Measurements from ENCODE around the gene PREX1. TPM values are rescaled to one million over a fixed set of nuclear protein-coding genes. Genes with fewer than 3 reads are reported as not detected.

PREX1 gene
- total and polyA plus RNA-seq, 8 donors, result 5.2 to 25.2 (median 16.6) TPM

DNA sequence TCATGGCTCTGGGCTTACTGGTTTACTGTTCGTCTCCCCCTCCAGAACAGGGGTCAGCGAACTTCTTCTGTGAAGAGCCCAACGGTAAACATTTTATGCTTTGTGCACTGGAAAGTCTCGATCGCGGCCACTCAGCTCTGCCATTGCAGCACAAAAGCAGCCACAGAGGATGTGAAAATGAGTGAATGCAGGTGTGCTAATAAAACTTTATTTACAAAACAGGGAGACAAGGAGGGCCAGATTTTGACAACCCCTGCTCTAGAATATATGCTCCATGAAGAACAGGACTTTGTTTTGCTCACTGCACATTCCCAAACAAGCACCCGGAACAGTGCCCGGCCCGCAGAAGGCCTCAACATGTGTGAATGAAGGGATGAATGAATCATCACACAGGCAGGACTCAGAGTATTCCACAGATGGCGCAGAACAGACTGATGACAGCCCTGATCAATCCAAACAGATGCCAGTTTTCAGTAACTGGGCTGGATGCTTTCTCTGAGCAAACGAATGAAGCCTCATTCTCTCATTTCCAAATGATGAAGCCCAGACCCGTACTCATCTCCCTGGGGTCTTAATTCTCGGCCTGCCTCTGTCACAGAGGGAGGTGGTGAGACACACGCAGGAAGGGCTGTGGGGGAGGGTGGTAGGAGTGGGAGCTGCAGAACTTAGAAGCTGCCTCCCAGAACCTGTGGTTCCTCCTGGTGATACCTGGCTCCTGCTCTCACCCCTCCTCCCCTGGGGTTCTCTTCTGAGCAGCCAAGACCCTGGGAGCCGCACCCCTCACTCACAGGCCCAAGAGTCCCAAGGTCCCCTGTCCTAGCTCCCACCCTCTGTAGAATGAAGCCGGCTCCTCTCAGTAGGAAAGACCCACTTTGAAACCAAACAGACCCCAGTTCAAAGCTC lies 196.4 kb downstream of the PREX1 start:
- Histone ChIP-seq H3K27me3 (no peaks in the 10 kb centered on the region), H3K9me3 (no peaks in the 10 kb centered on the region), H3K4me3 (no peak overlapping the region), H3K27ac (no peak overlapping the region), H3K36me3 (peaks cover 5 to 94% (median 86%) of the 10 kb centered on the region in 4 donors), H3K4me1 (no peaks in the 10 kb centered on the region)
- intact Hi-C loops (cut with DNase I; ENCODE audit: low total_unique reads), result no loop called here
- TF ChIP-seq CTCF (IDR thresholded peaks at IDR 0.05) (no peak), EP300 (IDR thresholded peaks at IDR 0.05) (no peak), POLR2AphosphoS5 (IDR thresholded peaks at IDR 0.05) (no peak), POLR2A (IDR thresholded peaks at IDR 0.05) (no peak)
- WGBS, 5 donors, result 86 to 93% (median 91%) methylated on average over 16 of the region's 16 CpGs
- no peak for DNase-seq

GRCh38 chr20:48630342-48631075 lies 197.3 kb downstream of the PREX1 start:
- WGBS, 5 donors, result 75 to 90% (median 84%) methylated on average over 17 to 18 of the region's 18 CpGs
- TF ChIP-seq CTCF (IDR thresholded peaks at IDR 0.05), result no peak
- TF ChIP-seq POLR2A (IDR thresholded peaks at IDR 0.05), result no peak
- no peak for TF ChIP-seq EP300 (IDR thresholded peaks at IDR 0.05)
- TF ChIP-seq POLR2AphosphoS5 (IDR thresholded peaks at IDR 0.05), result no peak
- no peak overlapping the region for H3K4me3 ChIP-seq
- intact Hi-C loops (cut with DNase I; ENCODE audit: low total_unique reads), result no loop called here
- no peak overlapping the region for H3K27ac ChIP-seq
- no peaks in the 10 kb centered on the region for H3K27me3 ChIP-seq
- peaks cover 7 to 95% (median 86%) of the 10 kb centered on the region in 4 donors for H3K36me3 ChIP-seq
- H3K9me3 ChIP-seq, result no peaks in the 10 kb centered on the region
- DNase-seq, result no peak
- no peaks in the 10 kb centered on the region for H3K4me1 ChIP-seq

DNA sequence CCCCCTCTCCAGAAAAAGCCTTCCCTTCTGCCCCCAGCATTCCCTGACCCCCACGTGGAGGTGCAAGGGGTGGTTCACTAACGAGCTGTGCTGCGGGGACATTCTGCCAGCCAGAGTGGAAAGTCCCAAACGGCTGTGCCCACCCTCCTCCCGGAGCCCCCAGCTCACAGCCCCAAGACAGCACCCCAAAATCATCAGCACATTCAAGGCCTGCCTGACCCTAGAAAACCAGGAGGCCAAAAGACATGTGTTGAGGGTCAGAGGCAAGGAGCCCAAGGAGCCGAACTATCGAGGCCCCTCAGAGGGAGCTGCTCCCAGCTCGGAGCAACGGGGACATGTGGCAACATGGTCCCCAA lies 197.9 kb downstream of the PREX1 start:
- H3K36me3 ChIP-seq, result peaks cover 11 to 100% (median 90%) of the 10 kb centered on the region in 4 donors
- no peaks in the 10 kb centered on the region for H3K4me1 ChIP-seq
- WGBS, 5 donors, result 83 to 93% (median 92%) methylated on average over 9 of the region's 9 CpGs
- no peaks in the 10 kb centered on the region for H3K9me3 ChIP-seq
- no peak overlapping the region for H3K27ac ChIP-seq
- no peak for DNase-seq
- TF ChIP-seq POLR2A (IDR thresholded peaks at IDR 0.05) (no peak), POLR2AphosphoS5 (IDR thresholded peaks at IDR 0.05) (no peak), EP300 (IDR thresholded peaks at IDR 0.05) (no peak), CTCF (IDR thresholded peaks at IDR 0.05) (no peak)
- no peaks in the 10 kb centered on the region for H3K27me3 ChIP-seq
- H3K4me3 ChIP-seq, result no peak overlapping the region
- intact Hi-C loops (cut with DNase I; ENCODE audit: low total_unique reads), result loop anchor here (10.0 kb wide), 1 partner anchor 905 kb away; no protein-coding TSS in a partner anchor

- peaks cover 11 to 100% (median 90%) of the 10 kb centered on the region in 4 donors for H3K36me3 ChIP-seq
- H3K4me1 ChIP-seq, result no peaks in the 10 kb centered on the region
- no peaks in the 10 kb centered on the region for H3K9me3 ChIP-seq
- no peaks in the 10 kb centered on the region for H3K27me3 ChIP-seq
- H3K4me3 ChIP-seq, result no peak overlapping the region
- no peak for DNase-seq
- 80 to 93% (median 85%) methylated on average over 11 to 15 of the region's 15 CpGs for WGBS, 5 donors
- no peak for TF ChIP-seq POLR2AphosphoS5 (IDR thresholded peaks at IDR 0.05)
- no peak for TF ChIP-seq POLR2A (IDR thresholded peaks at IDR 0.05)
- TF ChIP-seq CTCF (IDR thresholded peaks at IDR 0.05), result no peak
- TF ChIP-seq EP300 (IDR thresholded peaks at IDR 0.05), result no peak
- no peak overlapping the region for H3K27ac ChIP-seq
- intact Hi-C loops (cut with DNase I; ENCODE audit: low total_unique reads), result loop anchor here (10.0 kb wide), 1 partner anchor 905 kb away; no protein-coding TSS in a partner anchor
Measured at GRCh38 chr20:48629069-48629959, 198.5 kb downstream of the PREX1 start.
